Measurements from ENCODE around the gene IGFL2. TPM values are rescaled to one million over a fixed set of nuclear protein-coding genes. Genes with fewer than 3 reads are reported as not detected.
A peak's percentile ranks its signal among the peaks of the same experiment; 100 is the strongest.

The IGFL2 gene
- polyA plus RNA-seq, 1 of the 3 experiments (the other 2 are of a cell fraction): 0.23 TPM

GRCh38 chr19:46210669-46211068 lies 62.6 kb downstream of the IGFL2 start:
- TF ChIP-seq PBX3 (IDR thresholded peaks at IDR 0.05) (no peak), NFIC (IDR thresholded peaks at IDR 0.05; ENCODE audit: borderline replicate concordance) (peak; percentile 44), MXI1 (IDR thresholded peaks at IDR 0.05; ENCODE audit: low read depth, low read length) (no peak)
- Histone ChIP-seq H3K9me3 (no peaks in the 10 kb centered on the region), H3K27ac (ENCODE audit: low read depth in 2 of 2, low read length in 1 of 2) (no peak overlapping the region), H3K9me2 (no peaks in the 10 kb centered on the region), H3K79me2 (ENCODE audit: insufficient read depth) (no peaks in the 10 kb centered on the region), H3K4me1 (ENCODE audit: control insufficient read depth in 1 of 2, insufficient read depth in 2 of 2, low read depth in 1 of 2, low read length in 1 of 2) (peaks cover 0 to 13% of the 10 kb centered on the region in 2 experiments; a peak in 1 of 4 replicates), H2AFZ (ENCODE audit: low read depth) (no peak overlapping the region), H4K20me1 (ENCODE audit: insufficient read depth) (no peaks in the 10 kb centered on the region), H3K36me3 (replicated peaks in 1 of 2; ENCODE audit: control insufficient read depth in 1 of 2, insufficient read depth in 2 of 2, low read length in 1 of 2) (no peaks in the 10 kb centered on the region), H3K9ac (no peak overlapping the region), H3K4me2 (peak overlapping the region; percentile 53; the same call in 1 of the 2 replicates), H3F3A (replicated peaks; ENCODE audit: insufficient read depth) (peaks cover 10% of the 10 kb centered on the region), H3K27me3 (ENCODE audit: insufficient read depth) (peaks cover 13% of the 10 kb centered on the region; the same call in 1 of the 2 replicates), H3K4me3 (ENCODE audit: low read depth in 2 of 2, low read length in 1 of 2) (no peak overlapping the region)
- ChIA-PET CTCF (interaction anchor here (2.8 kb wide), 1 partner anchor 54 kb away, joined by 6 read pairs; no protein-coding TSS in a partner anchor), POLR2A (no interaction called here)
- no peak for DNase-seq
- WGBS (ENCODE audit: low lambda C conversion rate): 53% methylated on average over 1 of the region's 1 CpG

Other genes with a start within 250 kb of the IGFL2 start
- 2.8 and 5.1 TPM in 2 replicates for gene MYPOP, start 245.6 kb upstream of the IGFL2 start, polyA plus RNA-seq (2012; rRNA removed)
- gene NANOS2, start 233.5 kb upstream of the IGFL2 start, polyA plus RNA-seq (2012; rRNA removed): not detected in 2 replicates
- 1.3 and 1.9 TPM in 2 replicates for gene NOVA2, start 174.4 kb upstream of the IGFL2 start, polyA plus RNA-seq (2012; rRNA removed)
- gene CCDC61, start 152.8 kb upstream of the IGFL2 start, polyA plus RNA-seq (2012; rRNA removed): 6.8 and 7.6 TPM in 2 replicates
- gene PGLYRP1, start 125.2 kb upstream of the IGFL2 start, polyA plus RNA-seq (2012; rRNA removed): not detected in 2 replicates
- gene IGFL4, start 107.2 kb upstream of the IGFL2 start, polyA plus RNA-seq (2012; rRNA removed): not detected in 2 replicates
- not detected in 2 replicates for gene IGFL3, start 23.6 kb upstream of the IGFL2 start, polyA plus RNA-seq (2012; rRNA removed)
- gene IGFL1, start 81.5 kb downstream of the IGFL2 start, polyA plus RNA-seq (2012; rRNA removed): not detected in 2 replicates
- gene HIF3A, start 148.8 kb downstream of the IGFL2 start, polyA plus RNA-seq (2012; rRNA removed): 0.92 and 0.96 TPM in 2 replicates
- 131 and 162 TPM in 2 replicates for gene PPP5C, start 198.8 kb downstream of the IGFL2 start, polyA plus RNA-seq (2012; rRNA removed)